ENCODE results near the gene RCN1.

RCN1 gene

GRCh38 chr11:32152216-32152615 is 61.3 kb downstream of the RCN1 start:
- no peak for DNase-seq

- DNase-seq = no peak
These were observed 61.9 kb downstream of the RCN1 start for GRCh38 chr11:32152821-32153220.

GRCh38 chr11:32153747-32154146 is 62.9 kb downstream of the RCN1 start:
- DNase-seq = no peak

GRCh38 chr11:32154275-32154674 is 63.4 kb downstream of the RCN1 start:
- DNase-seq = no peak
